Hair follicular keratinocyte (primary cell): ENCODE data around the gene MMP11. TPM values are rescaled to one million over a fixed set of nuclear protein-coding genes. Genes with fewer than 3 reads are reported as not detected.

Experiments used
- total RNA-seq: library from RNA; depleted of rRNA; stranded (reverse); fragments of >200 nt; gene quantifications from 2 replicates; pipeline ENCODE4 v1.2.3, GENCODE V29; 2015

Gene MMP11
- total RNA-seq, result 0.38 and 0.47 TPM in 2 replicates

GRCh38 chr22:23772649-23773473, at the start of gene MMP11:
MMP11 (plus strand) TSS chr22:23772849; CDS start chr22:23772871, 22 bp downstream.

GRCh38 chr22:23750714-23751440, 21.8 kb upstream of the MMP11 start, which contains the start of gene ZNF70:
ZNF70 (minus strand) TSS chr22:23751112; CDS start chr22:23745140, 5,972 bp downstream.

GRCh38 chr22:23754220-23754919, 18.3 kb upstream of the MMP11 start, which contains the start of gene VPREB3:
VPREB3 (minus strand) TSS chr22:23754425; CDS start chr22:23754363, 62 bp downstream.

GRCh38 chr22:23762842-23763578, 9.6 kb upstream of the MMP11 start, which contains the start of gene C22orf15:
C22orf15 (plus strand) TSS chr22:23762990; CDS start chr22:23763307, 317 bp downstream.

GRCh38 chr22:23767673-23768548, 4.7 kb upstream of the MMP11 start, which contains the start of gene CHCHD10:
CHCHD10 (minus strand) TSS chr22:23767972; CDS start chr22:23767874, 98 bp downstream.

GRCh38 chr22:23786752-23787599, 14.3 kb downstream of the MMP11 start, which contains the start of gene SMARCB1:
SMARCB1 (plus strand) TSS chr22:23786966; CDS start chr22:23787170, 204 bp downstream.

Other genes with a start within 250 kb of the MMP11 start
- not detected in 2 replicates for gene IGLL1, start 192.6 kb upstream of the MMP11 start, total RNA-seq
- gene DRICH1, start 140.5 kb upstream of the MMP11 start, total RNA-seq, result not detected in 2 replicates
- gene RGL4, start 81.8 kb upstream of the MMP11 start, total RNA-seq, result not detected in 2 replicates
- 0.99 and 2.3 TPM in 2 replicates for gene ZNF70, start 21.7 kb upstream of the MMP11 start, total RNA-seq
- not detected in 2 replicates for gene VPREB3, start 18.4 kb upstream of the MMP11 start, total RNA-seq
- not detected in 2 replicates for gene C22orf15, start 9.9 kb upstream of the MMP11 start, total RNA-seq
- 8.3 and 13.7 TPM in 2 replicates for gene CHCHD10, start 4.9 kb upstream of the MMP11 start, total RNA-seq
- gene SMARCB1, start 14.1 kb downstream of the MMP11 start, total RNA-seq, result 119 and 127 TPM in 2 replicates
- gene DERL3, start 66.2 kb downstream of the MMP11 start, total RNA-seq, result 1.4 and 5.6 TPM in 2 replicates
- gene SLC2A11, start 85.0 kb downstream of the MMP11 start, total RNA-seq, result 3.3 and 3.4 TPM in 2 replicates
- gene MIF, start 121.5 kb downstream of the MMP11 start, total RNA-seq, result 889 and 913 TPM in 2 replicates
- gene GSTT2B, start 188.3 kb downstream of the MMP11 start, total RNA-seq, result 2.4 and 6.5 TPM in 2 replicates
- gene DDTL, start 194.0 kb downstream of the MMP11 start, total RNA-seq, result 1.5 and 2.9 TPM in 2 replicates
- gene DDT, start 201.6 kb downstream of the MMP11 start, total RNA-seq, result 132 and 143 TPM in 2 replicates
- 0.49 TPM in 1 of 2 replicates, not detected in the other for gene GSTT2, start 207.3 kb downstream of the MMP11 start, total RNA-seq
- not detected in 2 replicates for gene GSTT4, start 232.6 kb downstream of the MMP11 start, total RNA-seq
- gene CABIN1, start 238.5 kb downstream of the MMP11 start, total RNA-seq, result 17.1 and 20.2 TPM in 2 replicates